ENCODE data around the gene EXOSC2. TPM values are rescaled to one million over a fixed set of nuclear protein-coding genes. Genes with fewer than 3 reads are reported as not detected.

EXOSC2 gene
- total RNA-seq, 4 donors from 2014 or later: 2.4 to 59.3 (median 25.5) TPM

GRCh38 chr9:130739081-130739480 is 45.5 kb downstream of the EXOSC2 start:
- no peaks in the 10 kb centered on the region for H3K4me1 ChIP-seq
- TF ChIP-seq CTCF (IDR thresholded peaks at IDR 0.05) (no peak), POLR2A (IDR thresholded peaks at IDR 0.05) (no peak)
- no peaks in the 10 kb centered on the region for H3K9me3 ChIP-seq
- no peaks in the 10 kb centered on the region for H3K36me3 ChIP-seq
- DNase-seq: no peak
- H3K27me3 ChIP-seq: no peaks in the 10 kb centered on the region
- H3K4me3 ChIP-seq: no peak overlapping the region
- intact Hi-C loops (cut with DNase I; ENCODE audit: low total_unique reads): no loop called here
- H3K27ac ChIP-seq: no peak overlapping the region

DNA sequence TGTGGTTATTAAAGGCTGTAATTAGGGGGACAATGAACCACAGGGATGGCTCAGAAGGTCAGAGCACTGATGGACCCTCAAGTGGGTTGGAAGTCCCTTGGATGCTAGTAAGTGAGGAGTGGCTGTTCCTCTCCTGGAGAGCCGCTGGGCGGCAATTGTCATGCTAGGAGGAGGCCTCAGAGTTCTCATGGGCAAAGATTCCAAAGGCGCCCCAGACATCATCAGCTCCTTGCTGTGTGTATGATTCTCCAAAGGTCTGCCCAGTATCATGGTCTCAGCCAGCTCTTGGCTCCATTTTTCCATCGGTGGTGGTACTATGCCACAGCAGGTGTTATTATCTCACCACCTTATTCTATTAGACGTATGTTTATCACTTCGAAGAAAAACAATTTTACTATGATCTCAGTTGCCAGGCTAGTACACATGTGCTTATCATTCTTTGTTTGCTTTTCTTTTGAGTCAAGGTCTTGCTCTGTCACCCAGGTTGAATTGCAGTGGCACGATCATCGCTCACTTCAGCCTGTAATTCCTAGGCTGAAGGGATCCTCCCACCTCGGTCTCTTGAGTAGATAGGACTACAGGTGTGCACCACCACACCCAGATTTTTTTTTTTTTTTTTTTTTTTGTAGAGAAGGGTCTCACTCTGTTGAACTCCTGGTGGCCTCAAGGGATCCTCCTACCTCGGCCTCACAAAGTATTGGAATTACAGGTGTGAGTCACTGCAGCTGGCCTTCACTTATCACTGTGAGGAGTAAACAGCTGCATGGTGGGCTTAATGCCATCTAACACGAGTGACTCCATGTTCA is 46.8 kb downstream of the EXOSC2 start:
- DNase-seq: no peak
- no peak overlapping the region for H3K27ac ChIP-seq
- H3K4me3 ChIP-seq: no peak overlapping the region
- no peaks in the 10 kb centered on the region for H3K4me1 ChIP-seq
- H3K9me3 ChIP-seq: no peaks in the 10 kb centered on the region
- no peak for TF ChIP-seq POLR2A (IDR thresholded peaks at IDR 0.05)
- no peak for TF ChIP-seq CTCF (IDR thresholded peaks at IDR 0.05)
- no peaks in the 10 kb centered on the region for H3K27me3 ChIP-seq
- H3K36me3 ChIP-seq: no peaks in the 10 kb centered on the region
- intact Hi-C loops (cut with DNase I; ENCODE audit: low total_unique reads): no loop called here

DNA sequence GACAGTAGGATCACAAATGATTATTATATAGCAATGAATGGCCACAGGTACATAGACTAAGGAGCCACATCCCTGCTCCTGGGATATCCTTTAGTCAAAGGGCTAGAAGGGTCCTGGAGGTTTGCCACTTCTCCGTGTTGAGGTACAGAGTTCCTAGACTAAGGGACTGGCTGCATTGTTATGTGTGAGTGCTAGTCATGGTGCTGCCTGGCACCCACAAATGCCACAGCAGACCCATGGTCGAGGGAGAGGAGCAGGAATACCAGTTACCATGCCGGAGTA is 47.4 kb downstream of the EXOSC2 start:
- Histone ChIP-seq H3K4me3 (no peak overlapping the region), H3K27ac (no peak overlapping the region), H3K4me1 (no peaks in the 10 kb centered on the region), H3K36me3 (no peaks in the 10 kb centered on the region), H3K27me3 (no peaks in the 10 kb centered on the region), H3K9me3 (no peaks in the 10 kb centered on the region)
- intact Hi-C loops (cut with DNase I; ENCODE audit: low total_unique reads): no loop called here
- no peak for DNase-seq
- TF ChIP-seq CTCF (IDR thresholded peaks at IDR 0.05) (no peak), POLR2A (IDR thresholded peaks at IDR 0.05) (no peak)

DNA sequence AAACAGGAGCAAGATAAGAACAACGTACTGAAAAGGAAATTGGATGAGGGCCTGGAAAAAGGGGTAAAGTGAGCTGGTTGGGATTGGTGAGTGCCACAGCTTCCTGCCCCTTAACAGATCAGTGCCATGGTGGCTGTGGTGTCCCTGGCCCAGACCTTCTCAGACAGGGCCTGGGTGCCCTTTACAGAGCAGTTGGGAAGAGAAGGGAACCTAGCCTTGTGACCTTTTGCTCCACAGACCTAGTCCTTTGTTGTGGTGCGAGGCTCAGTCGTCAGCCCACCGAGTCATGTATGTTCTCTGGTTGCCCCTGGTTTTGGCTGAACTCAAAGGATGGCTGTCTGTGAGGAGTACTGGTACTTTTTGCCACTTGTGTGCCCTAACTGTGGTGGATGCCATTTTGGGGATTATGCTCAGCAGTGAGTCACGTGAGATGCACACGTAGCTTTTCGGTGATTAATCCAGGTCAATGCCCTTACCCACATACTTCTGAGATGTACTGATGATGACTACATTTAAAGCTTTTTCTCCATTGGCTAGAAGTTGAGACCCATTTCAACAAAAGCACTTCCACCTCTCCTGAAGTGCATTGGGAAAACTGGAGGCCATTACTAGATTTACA is 48.4 kb downstream of the EXOSC2 start:
- no peaks in the 10 kb centered on the region for H3K27me3 ChIP-seq
- no peak overlapping the region for H3K27ac ChIP-seq
- H3K4me3 ChIP-seq: no peak overlapping the region
- TF ChIP-seq POLR2A (IDR thresholded peaks at IDR 0.05) (no peak), CTCF (IDR thresholded peaks at IDR 0.05) (no peak)
- no peaks in the 10 kb centered on the region for H3K9me3 ChIP-seq
- no peak for DNase-seq
- intact Hi-C loops (cut with DNase I; ENCODE audit: low total_unique reads): no loop called here
- H3K36me3 ChIP-seq: no peaks in the 10 kb centered on the region
- no peaks in the 10 kb centered on the region for H3K4me1 ChIP-seq

- Histone ChIP-seq H3K4me3 (no peak overlapping the region), H3K27me3 (no peaks in the 10 kb centered on the region), H3K9me3 (no peaks in the 10 kb centered on the region), H3K36me3 (no peaks in the 10 kb centered on the region), H3K27ac (no peak overlapping the region), H3K4me1 (no peaks in the 10 kb centered on the region)
- intact Hi-C loops (cut with DNase I; ENCODE audit: low total_unique reads): no loop called here
- TF ChIP-seq CTCF (IDR thresholded peaks at IDR 0.05) (no peak), POLR2A (IDR thresholded peaks at IDR 0.05) (no peak)
- DNase-seq: no peak
Observed at GRCh38 chr9:130743656-130744055, 50.1 kb downstream of the EXOSC2 start.

All from uterus (tissue), 4 donors.